ENCODE data around the gene WDR45B. TPM values are rescaled to one million over a fixed set of nuclear protein-coding genes. Genes with fewer than 3 reads are reported as not detected.

Gene WDR45B
- total RNA-seq, 2 donors from 2014 or later: 97.8 to 146 TPM

DNA sequence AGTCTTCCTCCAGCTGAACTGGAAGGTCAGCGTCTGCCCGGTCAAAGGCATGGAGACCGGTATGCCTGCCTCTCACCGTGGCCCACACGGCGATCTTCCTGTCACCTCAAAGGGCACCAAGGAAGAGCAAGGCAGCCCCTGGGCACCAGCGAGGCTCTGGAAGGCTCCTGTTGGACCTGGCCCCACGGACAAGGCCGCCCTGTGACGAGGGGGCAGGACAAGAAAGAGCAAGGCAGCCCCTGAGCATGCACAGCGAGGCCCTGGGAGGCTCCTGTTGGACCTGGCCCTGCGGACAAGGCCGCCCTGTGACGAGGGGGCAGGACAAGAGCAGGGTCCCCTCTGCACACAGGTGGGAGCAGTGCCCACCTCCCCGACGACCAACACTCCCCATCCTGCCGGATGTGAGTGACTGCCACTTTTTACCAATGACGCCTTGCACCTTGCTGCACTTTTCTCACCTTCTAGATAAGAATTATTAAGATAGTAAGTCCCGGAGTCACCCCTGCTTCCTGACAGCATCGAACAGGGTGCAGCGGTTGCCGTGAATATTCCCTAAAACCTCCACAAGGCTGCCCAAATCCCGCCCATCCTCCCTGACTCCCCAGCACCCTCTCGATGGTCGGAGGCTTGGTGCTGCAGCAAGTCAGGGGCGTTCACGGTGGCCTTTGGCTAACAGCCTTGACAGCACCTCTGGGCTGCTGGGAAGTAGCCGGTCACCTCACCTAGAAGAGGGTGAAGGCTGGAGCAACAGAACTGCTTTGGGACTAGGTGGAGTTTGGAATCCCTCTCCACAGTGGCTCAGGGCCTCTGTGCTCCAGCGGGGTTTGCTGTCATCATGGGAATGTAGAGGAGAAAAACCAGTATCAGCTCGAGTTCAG, 5.6 kb upstream of the WDR45B start:
- TF ChIP-seq POLR2AphosphoS5 (IDR thresholded peaks at IDR 0.05) (no peak), POLR2A (IDR thresholded peaks at IDR 0.05) (no peak)
- TF ChIP-seq, protein P1, sequence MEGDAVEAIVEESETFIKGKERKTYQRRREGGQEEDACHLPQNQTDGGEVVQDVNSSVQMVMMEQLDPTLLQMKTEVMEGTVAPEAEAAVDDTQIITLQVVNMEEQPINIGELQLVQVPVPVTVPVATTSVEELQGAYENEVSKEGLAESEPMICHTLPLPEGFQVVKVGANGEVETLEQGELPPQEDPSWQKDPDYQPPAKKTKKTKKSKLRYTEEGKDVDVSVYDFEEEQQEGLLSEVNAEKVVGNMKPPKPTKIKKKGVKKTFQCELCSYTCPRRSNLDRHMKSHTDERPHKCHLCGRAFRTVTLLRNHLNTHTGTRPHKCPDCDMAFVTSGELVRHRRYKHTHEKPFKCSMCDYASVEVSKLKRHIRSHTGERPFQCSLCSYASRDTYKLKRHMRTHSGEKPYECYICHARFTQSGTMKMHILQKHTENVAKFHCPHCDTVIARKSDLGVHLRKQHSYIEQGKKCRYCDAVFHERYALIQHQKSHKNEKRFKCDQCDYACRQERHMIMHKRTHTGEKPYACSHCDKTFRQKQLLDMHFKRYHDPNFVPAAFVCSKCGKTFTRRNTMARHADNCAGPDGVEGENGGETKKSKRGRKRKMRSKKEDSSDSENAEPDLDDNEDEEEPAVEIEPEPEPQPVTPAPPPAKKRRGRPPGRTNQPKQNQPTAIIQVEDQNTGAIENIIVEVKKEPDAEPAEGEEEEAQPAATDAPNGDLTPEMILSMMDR (IDR thresholded peaks at IDR 0.05): no peak
- Histone ChIP-seq H3K27me3 (replicated peaks; ENCODE audit: insufficient read depth) (no peaks in the 10 kb centered on the region), H3K4me3 (no peak overlapping the region), H3K4me1 (replicated peaks) (no peaks in the 10 kb centered on the region), H3K27ac (peak overlapping the region; percentile 71 to 77), H3K9me3 (no peaks in the 10 kb centered on the region), H3K36me3 (no peaks in the 10 kb centered on the region)
- 78% methylated on average over 28 of the region's 30 CpGs for WGBS
- DNase-seq (ENCODE audit: low spot score): no peak
- intact Hi-C loops (cut with DNase I): no loop called here

DNA sequence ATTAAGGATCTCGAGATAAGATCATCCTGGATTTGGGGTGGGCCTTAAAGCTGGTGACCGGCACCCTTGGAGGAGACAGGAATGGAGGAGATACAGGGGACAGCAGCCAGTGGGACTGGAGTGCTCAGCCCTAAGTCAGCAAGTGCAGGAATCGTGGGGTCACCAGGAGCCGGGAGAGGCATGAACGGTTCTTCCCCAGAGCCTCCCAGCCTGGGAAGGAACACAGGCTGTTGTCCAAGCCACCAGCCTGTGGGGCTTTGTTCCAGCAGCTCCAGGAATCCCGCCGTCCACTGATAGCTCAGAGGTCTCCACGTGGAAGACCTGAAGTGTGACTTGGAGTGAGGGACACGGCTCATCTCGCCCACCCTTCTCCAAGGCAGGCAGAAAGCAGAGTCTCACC, 2.5 kb upstream of the WDR45B start:
- Histone ChIP-seq H3K4me1 (replicated peaks) (no peaks in the 10 kb centered on the region), H3K27me3 (replicated peaks; ENCODE audit: insufficient read depth) (no peaks in the 10 kb centered on the region), H3K4me3 (no peak overlapping the region), H3K36me3 (no peaks in the 10 kb centered on the region), H3K27ac (no peak overlapping the region), H3K9me3 (no peaks in the 10 kb centered on the region)
- no peak for DNase-seq (ENCODE audit: low spot score)
- intact Hi-C loops (cut with DNase I): no loop called here
- TF ChIP-seq POLR2AphosphoS5 (IDR thresholded peaks at IDR 0.05): no peak
- 78% methylated on average over 10 of the region's 10 CpGs for WGBS

- no peaks in the 10 kb centered on the region for H3K4me1 ChIP-seq (replicated peaks)
- H3K9me3 ChIP-seq: no peaks in the 10 kb centered on the region
- intact Hi-C loops (cut with DNase I): loop anchor here (2.0 to 5.0 kb wide), 2 partner anchors 49 to 103 kb away; partner anchors contain the start of genes RAB40B and TBCD
- DNase-seq (ENCODE audit: low spot score): no peak
- H3K36me3 ChIP-seq: no peaks in the 10 kb centered on the region
- H3K4me3 ChIP-seq: no peak overlapping the region
- TF ChIP-seq, protein P1 (IDR thresholded peaks at IDR 0.05): no peak
- no peak for TF ChIP-seq POLR2A (IDR thresholded peaks at IDR 0.05)
- no peak for TF ChIP-seq POLR2AphosphoS5 (IDR thresholded peaks at IDR 0.05)
- no peaks in the 10 kb centered on the region for H3K27me3 ChIP-seq (replicated peaks; ENCODE audit: insufficient read depth)
- peak overlapping the region in 1 of 2 donors; percentile 75 for H3K27ac ChIP-seq
- 83% methylated on average over 22 of the region's 22 CpGs for WGBS
These were observed 1.4 kb upstream of the WDR45B start for GRCh38 chr17:82649501-82650261.

- Histone ChIP-seq H3K36me3 (no peaks in the 10 kb centered on the region), H3K27ac (peak overlapping the region; percentile 75 to 79), H3K4me1 (replicated peaks) (no peaks in the 10 kb centered on the region), H3K9me3 (no peaks in the 10 kb centered on the region), H3K4me3 (peak overlapping the region; percentile 28 to 29), H3K27me3 (replicated peaks; ENCODE audit: insufficient read depth) (no peaks in the 10 kb centered on the region)
- WGBS: 15% methylated on average over 20 of the region's 37 CpGs
- intact Hi-C loops (cut with DNase I): loop anchor here (2.0 to 5.0 kb wide), 2 partner anchors 50 to 103 kb away; partner anchors contain the start of genes RAB40B and TBCD
- DNase-seq (ENCODE audit: low spot score): peak; percentile 49
- no peak for TF ChIP-seq POLR2A (IDR thresholded peaks at IDR 0.05)
- TF ChIP-seq, protein P1 (IDR thresholded peaks at IDR 0.05): no peak
- TF ChIP-seq POLR2AphosphoS5 (IDR thresholded peaks at IDR 0.05): no peak
These were observed 593 bp upstream of the WDR45B start for GRCh38 chr17:82648742-82649331.

Data from prostate gland (tissue), 2 donors.